DND-41 (cell line): ENCODE measurements around the gene INMT.
A peak's percentile ranks its signal among the peaks of the same experiment; 100 is the strongest.

ENCODE experiments used
- ATAC-seq: fragments of 200-7000 bp; cut with Tn5 transposase; 3 replicates; pipeline ENCODE4 v1.9.1; 2021; ENCODE audit warnings: low read depth; ENCODE audit not compliant: insufficient read depth
- DNase-seq: peaks from one replicate; pipeline ENCODE4 v3.0.0-alpha.2; 2020
- H2AFZ ChIP-seq: 2 replicates; pipeline ENCODE4 v1.6.0; 2012; ENCODE audit warnings: low read depth, low read length
- H3K27ac ChIP-seq: 2 replicates; pipeline ENCODE4 v1.5.1; 2012; ENCODE audit warnings: low read length, inconsistent platforms
- H3K27me3 ChIP-seq: fragments of 200-600 bp; sonication (generic); 2 replicates; pipeline ENCODE4 v1.6.0; 2012; ENCODE audit warnings: low read length, mild to moderate bottlenecking, inconsistent platforms; ENCODE audit not compliant: insufficient read depth, poor library complexity
- H3K36me3 ChIP-seq: 2 replicates; pipeline ENCODE4 v1.5.1; 2012; ENCODE audit warnings: low read length, inconsistent platforms; ENCODE audit not compliant: insufficient read depth
- H3K4me1 ChIP-seq: 2 replicates; pipeline ENCODE4 v1.5.1; 2012; ENCODE audit warnings: mild to moderate bottlenecking, low read length; ENCODE audit not compliant: insufficient read depth
- H3K4me2 ChIP-seq: 2 replicates; pipeline ENCODE4 v1.6.0; 2012; ENCODE audit warnings: mild to moderate bottlenecking, moderate library complexity, low read length, inconsistent platforms; ENCODE audit not compliant: insufficient read depth
- H3K4me3 ChIP-seq, 2 experiments: fragments of 200-600 bp in 1 of 2; shearing (Covaris generic) in 1 of 2; 2 replicates each; pipeline ENCODE4 v1.5.1; 2012 to 2016; ENCODE audit warnings: inconsistent platforms in 2 of 2, low read length in 2 of 2, mild to moderate bottlenecking in 2 of 2, low read depth in 1 of 2, moderate library complexity in 1 of 2
- H3K79me2 ChIP-seq: 2 replicates; pipeline ENCODE4 v1.6.0; 2012; ENCODE audit warnings: low read length, inconsistent platforms; ENCODE audit not compliant: insufficient read depth
- H3K9ac ChIP-seq: 2 replicates; pipeline ENCODE4 v1.6.0; 2012; ENCODE audit warnings: low read depth, mild to moderate bottlenecking, inconsistent platforms, low read length, moderate library complexity
- H3K9me3 ChIP-seq: 2 replicates; pipeline ENCODE4 v1.5.1; 2012; ENCODE audit warnings: low read length, moderate library complexity, mild to moderate bottlenecking, inconsistent platforms; ENCODE audit not compliant: insufficient read depth, severe bottlenecking
- H4K20me1 ChIP-seq: 2 replicates; pipeline ENCODE4 v1.6.0; 2012; ENCODE audit warnings: low read length; ENCODE audit not compliant: insufficient read depth
- EZH2 ChIP-seq: IDR thresholded peaks from 3 replicates; pipeline ENCODE4 v1.6.1; 2012; ENCODE audit warnings: borderline replicate concordance, low read depth, mild to moderate bottlenecking, moderate library complexity, low read length, inconsistent platforms; ENCODE audit not compliant: severe bottlenecking
- TF ChIP-seq, protein P1 (sequence below): IDR thresholded peaks from 2 replicates; pipeline ENCODE4 v1.5.1; 2012; ENCODE audit warnings: borderline replicate concordance, low read length, moderate library complexity, mild to moderate bottlenecking; ENCODE audit not compliant: poor library complexity, severe bottlenecking; ENCODE audit errors: extremely low read depth

INMT gene

DNA sequence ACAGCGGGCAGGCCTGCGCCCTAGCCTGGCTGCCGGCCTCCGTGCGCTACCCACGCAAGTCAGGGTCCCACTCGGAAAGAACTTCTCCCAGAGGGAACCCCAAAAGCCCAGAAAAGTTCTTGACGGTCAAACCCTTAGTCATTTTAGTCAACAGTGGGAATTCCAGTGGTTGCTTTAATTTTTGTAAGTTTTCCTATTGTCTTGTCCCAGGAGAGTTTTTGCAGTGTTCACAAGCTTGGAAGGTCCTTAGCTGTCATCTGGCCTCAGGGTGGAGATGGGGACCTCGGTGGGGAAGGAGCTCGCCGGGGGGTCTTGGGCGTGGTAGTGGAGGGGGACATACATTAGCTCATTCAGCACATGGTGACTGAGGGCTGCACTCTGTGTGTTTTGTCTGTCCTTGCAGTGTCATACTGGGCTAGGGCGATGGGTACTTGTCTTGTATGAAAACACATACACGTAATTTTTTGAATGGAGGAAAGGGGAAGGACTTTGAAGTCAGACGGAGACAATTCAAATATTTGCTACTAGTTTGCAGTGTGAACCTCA, 20.0 kb downstream of the INMT start:
- peak overlapping the region; percentile 58 to 73 for H3K4me3 ChIP-seq
- H3K4me1 ChIP-seq = peaks cover 15% of the 10 kb centered on the region
- H3K9ac ChIP-seq = peak overlapping the region; percentile 63
- ATAC-seq (peak; percentile 22; the same call in 2 of the 3 replicates), DNase-seq (peak; percentile 16)
- peak overlapping the region; percentile 71 for H3K4me2 ChIP-seq
- no peaks in the 10 kb centered on the region for H3K27me3 ChIP-seq
- peak overlapping the region; percentile 45 for H3K27ac ChIP-seq
- no peaks in the 10 kb centered on the region for H4K20me1 ChIP-seq
- no peak for TF ChIP-seq EZH2
- TF ChIP-seq, protein P1, sequence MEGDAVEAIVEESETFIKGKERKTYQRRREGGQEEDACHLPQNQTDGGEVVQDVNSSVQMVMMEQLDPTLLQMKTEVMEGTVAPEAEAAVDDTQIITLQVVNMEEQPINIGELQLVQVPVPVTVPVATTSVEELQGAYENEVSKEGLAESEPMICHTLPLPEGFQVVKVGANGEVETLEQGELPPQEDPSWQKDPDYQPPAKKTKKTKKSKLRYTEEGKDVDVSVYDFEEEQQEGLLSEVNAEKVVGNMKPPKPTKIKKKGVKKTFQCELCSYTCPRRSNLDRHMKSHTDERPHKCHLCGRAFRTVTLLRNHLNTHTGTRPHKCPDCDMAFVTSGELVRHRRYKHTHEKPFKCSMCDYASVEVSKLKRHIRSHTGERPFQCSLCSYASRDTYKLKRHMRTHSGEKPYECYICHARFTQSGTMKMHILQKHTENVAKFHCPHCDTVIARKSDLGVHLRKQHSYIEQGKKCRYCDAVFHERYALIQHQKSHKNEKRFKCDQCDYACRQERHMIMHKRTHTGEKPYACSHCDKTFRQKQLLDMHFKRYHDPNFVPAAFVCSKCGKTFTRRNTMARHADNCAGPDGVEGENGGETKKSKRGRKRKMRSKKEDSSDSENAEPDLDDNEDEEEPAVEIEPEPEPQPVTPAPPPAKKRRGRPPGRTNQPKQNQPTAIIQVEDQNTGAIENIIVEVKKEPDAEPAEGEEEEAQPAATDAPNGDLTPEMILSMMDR = no peak
- H3K79me2 ChIP-seq = no peaks in the 10 kb centered on the region
- peak overlapping the region; percentile 85 for H2AFZ ChIP-seq
- no peaks in the 10 kb centered on the region for H3K9me3 ChIP-seq
- no peaks in the 10 kb centered on the region for H3K36me3 ChIP-seq

DNA sequence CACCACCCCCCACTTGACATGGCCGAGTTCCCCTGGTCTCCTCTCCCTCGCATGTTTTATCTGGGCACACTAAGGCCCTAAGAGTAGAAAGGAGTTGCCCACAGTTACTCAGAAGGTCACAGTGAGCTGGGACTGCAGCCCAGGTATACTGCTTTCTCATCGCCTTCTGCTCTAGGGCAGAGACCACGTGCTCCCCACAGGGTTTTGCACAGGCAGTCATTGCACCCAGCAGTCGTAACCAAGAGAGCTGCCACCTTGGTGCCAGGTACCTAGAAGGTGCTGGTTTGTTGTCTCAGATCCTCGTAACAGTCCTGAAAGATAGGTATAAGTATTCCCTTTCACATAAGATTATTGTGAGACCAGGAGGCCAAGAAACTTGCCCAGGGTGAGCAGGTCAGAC, 21.0 kb downstream of the INMT start:
- no peak overlapping the region for H3K4me2 ChIP-seq
- DNase-seq = no peak
- H2AFZ ChIP-seq = no peak overlapping the region
- H4K20me1 ChIP-seq = no peaks in the 10 kb centered on the region
- H3K4me3 ChIP-seq = no peak overlapping the region
- no peaks in the 10 kb centered on the region for H3K36me3 ChIP-seq
- H3K79me2 ChIP-seq = no peaks in the 10 kb centered on the region
- H3K27me3 ChIP-seq = no peaks in the 10 kb centered on the region
- H3K27ac ChIP-seq = no peak overlapping the region
- TF ChIP-seq, protein P1 = no peak
- no peak for TF ChIP-seq EZH2
- no peaks in the 10 kb centered on the region for H3K9me3 ChIP-seq
- no peak for ATAC-seq
- no peak overlapping the region for H3K9ac ChIP-seq
- H3K4me1 ChIP-seq = peaks cover 15% of the 10 kb centered on the region

DNA sequence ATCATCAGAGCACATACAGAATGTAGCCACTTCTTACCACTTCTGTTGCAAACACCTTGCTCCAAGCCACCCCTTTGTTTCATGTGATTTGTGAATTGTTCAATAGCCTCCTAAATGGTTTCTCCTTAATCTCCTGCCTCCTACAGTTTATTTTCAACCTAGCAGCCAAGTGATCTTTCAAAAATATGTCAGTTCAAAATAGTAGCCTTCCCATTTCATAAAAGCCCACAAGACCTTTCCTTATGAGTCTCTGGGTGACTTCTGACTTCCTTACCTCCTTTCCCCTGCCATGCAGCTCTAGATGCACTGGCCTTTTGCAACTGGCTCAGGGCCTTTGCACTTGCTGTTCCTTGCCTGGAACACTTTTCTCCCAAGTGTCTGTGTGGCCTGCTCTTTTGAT, 24.1 kb downstream of the INMT start:
- no peak for DNase-seq
- Histone ChIP-seq H3K27me3 (no peaks in the 10 kb centered on the region), H3K79me2 (no peaks in the 10 kb centered on the region), H3K9me3 (no peaks in the 10 kb centered on the region), H3K9ac (no peak overlapping the region), H4K20me1 (no peaks in the 10 kb centered on the region), H2AFZ (no peak overlapping the region), H3K4me3 (no peak overlapping the region), H3K36me3 (no peaks in the 10 kb centered on the region), H3K4me2 (no peak overlapping the region), H3K4me1 (peaks cover 10% of the 10 kb centered on the region), H3K27ac (no peak overlapping the region)
- ATAC-seq = no peak
- TF ChIP-seq, protein P1 = no peak
- no peak for TF ChIP-seq EZH2

DNA sequence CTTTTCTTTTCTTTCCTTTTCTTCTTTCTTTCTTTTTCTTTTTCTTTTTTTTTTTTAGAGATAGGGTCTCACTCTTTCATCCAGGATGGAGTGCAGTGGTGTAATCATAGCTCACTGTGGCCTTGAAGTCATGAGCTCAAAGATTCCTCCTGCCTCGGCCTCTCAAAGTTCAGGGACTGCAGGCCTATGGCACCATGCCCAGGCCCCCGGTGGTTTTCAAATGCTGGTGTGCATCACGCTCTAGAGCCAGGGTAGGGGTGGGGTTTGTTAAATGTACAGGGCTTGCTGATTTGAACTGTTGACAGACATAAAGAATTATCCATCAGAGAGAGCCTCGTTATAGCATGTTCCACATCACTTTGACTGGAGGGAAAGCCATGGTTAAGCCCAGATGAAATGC, 25.0 kb downstream of the INMT start:
- DNase-seq (no peak), ATAC-seq (no peak)
- Histone ChIP-seq H3K9me3 (no peaks in the 10 kb centered on the region), H3K79me2 (no peaks in the 10 kb centered on the region), H3K4me3 (no peak overlapping the region), H3K9ac (no peak overlapping the region), H3K4me1 (peaks cover 7% of the 10 kb centered on the region), H2AFZ (no peak overlapping the region), H3K4me2 (no peak overlapping the region), H3K36me3 (peaks cover 2% of the 10 kb centered on the region; the same call in 1 of the 2 replicates), H3K27me3 (no peaks in the 10 kb centered on the region), H3K27ac (no peak overlapping the region), H4K20me1 (no peaks in the 10 kb centered on the region)
- TF ChIP-seq EZH2 = no peak
- TF ChIP-seq, protein P1 = no peak
